Erythroblast (primary cell): ENCODE measurements around the gene TPRA1.

ENCODE experiments used
- GATA1 ChIP-seq: IDR thresholded peaks from 2 replicates; pipeline ENCODE4 v1.6.1; 2011; ENCODE audit warnings: low read depth, mild to moderate bottlenecking, control low read depth, low read length, moderate library complexity
- POLR2A ChIP-seq: IDR thresholded peaks from 2 replicates; pipeline ENCODE4 v1.6.1; 2011; ENCODE audit warnings: mild to moderate bottlenecking, low read length

- TF ChIP-seq POLR2A (no peak), GATA1 (no peak)
These were observed 49.2 kb downstream of the TPRA1 start for GRCh38 chr3:127541320-127541719.
